GM12892 (cell line): ENCODE data around the gene RNF213.

ENCODE experiments used
- POLR2A ChIP-seq: IDR thresholded peaks from 2 replicates; pipeline ENCODE4 v1.6.1; 2011; ENCODE audit warnings: low read depth, low read length, control low read depth
- POLR2AphosphoS5 ChIP-seq: IDR thresholded peaks from 2 replicates; pipeline ENCODE4 v1.6.1; 2011; ENCODE audit warnings: low read depth, low read length, control low read depth

GRCh38 chr17:80327518-80327917, 66.9 kb downstream of the RNF213 start:
- no peak for TF ChIP-seq POLR2AphosphoS5
- no peak for TF ChIP-seq POLR2A
